ENCODE data around the gene TRIM37. TPM values are rescaled to one million over a fixed set of nuclear protein-coding genes. Genes with fewer than 3 reads are reported as not detected.

The TRIM37 gene
- total and polyA plus RNA-seq, 2 of the 8 experiments (the other 6 are each of a cell fraction or from before 2014, with no cell fraction given), result 38.2 to 57.0 TPM

DNA sequence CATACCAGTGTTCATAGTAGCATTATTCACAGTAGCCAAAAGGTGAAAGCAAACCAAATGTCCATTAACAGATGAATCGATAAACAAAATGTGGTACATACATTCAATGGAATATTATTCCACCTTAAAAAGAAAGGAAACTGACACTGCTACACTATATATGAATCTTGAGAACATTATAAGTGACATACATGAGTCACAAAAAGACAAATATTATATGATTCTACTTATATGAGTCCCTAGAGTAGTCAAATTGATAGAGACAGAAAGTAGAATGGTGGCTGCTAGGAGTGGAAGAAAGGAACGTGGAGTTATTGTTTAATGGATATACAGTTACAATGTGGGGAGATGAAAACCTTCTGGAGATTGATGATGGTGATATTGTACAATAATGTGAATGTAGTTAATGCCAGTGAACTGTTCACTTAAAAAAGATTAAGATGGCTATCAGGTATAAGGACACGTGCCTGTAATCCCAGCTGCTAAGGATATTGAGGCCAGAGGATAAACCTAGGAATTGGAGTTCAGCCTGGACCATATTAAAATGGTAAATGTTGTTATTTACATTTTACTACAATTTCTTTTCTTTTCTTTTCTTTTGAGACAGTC lies 20.2 kb upstream of the TRIM37 start:
- H3K27me3 ChIP-seq (replicated peaks in 1 of 4; ENCODE audit: control insufficient read depth in 3 of 4, extremely low read depth in 1 of 4, insufficient read depth in 3 of 4, low read length in 3 of 4), result no peaks in the 10 kb centered on the region
- no peak for TF ChIP-seq JUN (IDR thresholded peaks at IDR 0.05; ENCODE audit: low read depth, low read length)
- H4K91ac ChIP-seq (replicated peaks; ENCODE audit: insufficient read length, low read length), result no peak overlapping the region
- no peak overlapping the region for H2BK15ac ChIP-seq (ENCODE audit: low read length)
- no peak for DNase-seq (ENCODE audit: low read depth in 1 of 2, low spot score in 2 of 2)
- H3K36me3 ChIP-seq (ENCODE audit: control insufficient read depth in 2 of 4, insufficient read depth in 4 of 4, low read length in 3 of 4), result peaks cover 2 to 10% (median 6%) of the 10 kb centered on the region in 4 experiments; a peak in 3 of 8 replicates
- no peak overlapping the region for H2AFZ ChIP-seq (ENCODE audit: low read length)
- FAIRE-seq, result no peak
- H3K27ac ChIP-seq (ENCODE audit: low read depth, low read length), result no peak overlapping the region
- no peak overlapping the region for H2BK12ac ChIP-seq (ENCODE audit: low read depth, low read length)
- no peaks in the 10 kb centered on the region for H3K79me1 ChIP-seq (ENCODE audit: low read depth, low read length)
- H3K4me2 ChIP-seq (ENCODE audit: insufficient read depth in 1 of 2, low read depth in 2 of 2, low read length in 2 of 2), result no peak overlapping the region
- peaks cover 0 to 6% of the 10 kb centered on the region in 2 experiments; a peak in 2 of 4 replicates for H3K79me2 ChIP-seq (ENCODE audit: control insufficient read depth in 1 of 2, insufficient read depth in 2 of 2, low read length in 2 of 2)
- WGBS, 2 experiments (ENCODE audit: extremely low coverage in 1 of 2, insufficient coverage in 1 of 2, insufficient read length in 1 of 2, insufficient replicate concordance in 2 of 2, low coverage in 1 of 2, low lambda C conversion rate in 2 of 2, missing lambda C conversion rate in 1 of 2), result 63 to 100% methylated on average over 1 to 3 of the region's 3 CpGs
- no peaks in the 10 kb centered on the region for H3K4me1 ChIP-seq (replicated peaks in 1 of 4; ENCODE audit: control insufficient read depth in 3 of 4, insufficient read depth in 4 of 4, low read length in 3 of 4)
- no peak overlapping the region for H2BK20ac ChIP-seq (ENCODE audit: low read length)
- no peak overlapping the region for H3K9ac ChIP-seq (replicated peaks in 1 of 4; ENCODE audit: extremely low read depth in 1 of 4, low read depth in 3 of 4, low read length in 3 of 4)
- H3K4ac ChIP-seq (replicated peaks; ENCODE audit: insufficient read length, low read depth, low read length), result no peak overlapping the region
- no peak overlapping the region for H3K4me3 ChIP-seq (ENCODE audit: extremely low read depth in 1 of 4, insufficient read depth in 2 of 4, low read depth in 3 of 4, low read length in 4 of 4)
- ChIA-PET CTCF (ENCODE audit: partially characterized antibody) (no interaction called here), POLR2A (ENCODE audit: partially characterized antibody) (interaction anchor here (0.8 kb wide), 1 partner anchor 28 kb away, joined by 3 read pairs; the partner anchor contains the start of gene SKA2)
- no peak overlapping the region for H3K56ac ChIP-seq (replicated peaks; ENCODE audit: insufficient read length, low read depth, low read length)
- H4K8ac ChIP-seq (ENCODE audit: extremely low read depth, insufficient read depth, low read length), result no peak overlapping the region
- no peak overlapping the region for H2AK5ac ChIP-seq (ENCODE audit: low read depth, low read length)
- H3K14ac ChIP-seq (ENCODE audit: insufficient read length), result no peak overlapping the region
- no peak overlapping the region for H4K5ac ChIP-seq (ENCODE audit: insufficient read length, low read depth, low read length)
- H3K23me2 ChIP-seq (ENCODE audit: low read depth, low read length), result no peaks in the 10 kb centered on the region
- peaks cover 2 to 4% of the 10 kb centered on the region in 2 experiments for H4K20me1 ChIP-seq (replicated peaks in 1 of 2; ENCODE audit: control insufficient read depth in 1 of 2, insufficient read depth in 2 of 2, low read length in 2 of 2)
- no peak overlapping the region for H3K23ac ChIP-seq (ENCODE audit: insufficient read length)
- H3K18ac ChIP-seq (ENCODE audit: extremely low read depth, low read length), result no peak overlapping the region
- H3K9me3 ChIP-seq (ENCODE audit: insufficient read depth in 2 of 2, low read depth in 1 of 2, low read length in 1 of 2), result no peaks in the 10 kb centered on the region
- no peak overlapping the region for H2BK5ac ChIP-seq (ENCODE audit: low read depth, low read length)
- no peak overlapping the region for H2BK120ac ChIP-seq (replicated peaks; ENCODE audit: low read depth, low read length)

All from H1 (cell line).